AML-193 (cell line): ENCODE results near the gene DEPP1.
"Not testable (repeated sequence)": the region's sequence is repeated elsewhere in the genome, so short reads cannot be mapped to it uniquely, and the experiment has no call there.

Source experiments
- DNase-seq, 2 experiments: peaks; one replicate each; lab custom pipeline; 2025; lab: John Stamatoyannopoulos, UW

DEPP1 gene, protein sequence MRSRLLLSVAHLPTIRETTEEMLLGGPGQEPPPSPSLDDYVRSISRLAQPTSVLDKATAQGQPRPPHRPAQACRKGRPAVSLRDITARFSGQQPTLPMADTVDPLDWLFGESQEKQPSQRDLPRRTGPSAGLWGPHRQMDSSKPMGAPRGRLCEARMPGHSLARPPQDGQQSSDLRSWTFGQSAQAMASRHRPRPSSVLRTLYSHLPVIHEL

DNA sequence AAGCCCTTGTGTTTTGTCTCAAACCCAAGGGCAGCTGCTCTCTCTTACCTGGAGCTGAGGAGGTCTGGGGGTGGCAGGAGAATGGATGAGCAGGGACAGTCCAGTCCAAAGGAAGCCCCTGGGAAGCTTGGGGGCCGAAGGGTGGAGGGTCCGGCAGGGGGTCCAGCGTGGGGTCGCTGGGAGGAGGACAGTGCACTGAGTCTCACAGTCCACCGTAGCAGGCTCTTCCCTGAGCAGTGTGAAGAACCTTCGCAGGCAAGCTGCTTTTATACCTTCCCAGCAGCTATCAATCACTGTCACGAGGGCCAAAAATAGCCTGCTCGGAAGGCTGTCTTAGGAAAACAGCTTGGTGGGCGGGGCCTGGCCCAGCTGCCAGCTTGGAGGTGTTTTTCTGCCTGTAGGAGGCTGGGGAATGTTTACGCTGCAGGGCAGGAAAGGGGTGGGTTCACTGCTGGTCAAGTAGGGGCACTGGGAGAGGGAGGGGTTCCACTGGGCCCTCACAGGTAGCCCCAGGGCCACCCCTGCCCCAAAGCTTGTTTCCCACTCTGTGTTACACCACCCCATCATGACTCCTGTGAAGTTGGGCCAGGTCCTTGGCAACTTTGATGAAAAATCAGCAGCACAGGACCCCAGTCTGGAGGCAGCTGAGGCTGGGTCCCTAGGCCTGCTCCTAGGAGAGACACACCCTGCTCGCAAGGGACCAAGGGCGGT lies at the start of gene DEPP1:
Gene DEPP1 (minus strand): TSS at position 240 of the 711 bp plus-strand sequence. CDS start 779 bp downstream, outside the sequence.
- no peak for DNase-seq

DNA sequence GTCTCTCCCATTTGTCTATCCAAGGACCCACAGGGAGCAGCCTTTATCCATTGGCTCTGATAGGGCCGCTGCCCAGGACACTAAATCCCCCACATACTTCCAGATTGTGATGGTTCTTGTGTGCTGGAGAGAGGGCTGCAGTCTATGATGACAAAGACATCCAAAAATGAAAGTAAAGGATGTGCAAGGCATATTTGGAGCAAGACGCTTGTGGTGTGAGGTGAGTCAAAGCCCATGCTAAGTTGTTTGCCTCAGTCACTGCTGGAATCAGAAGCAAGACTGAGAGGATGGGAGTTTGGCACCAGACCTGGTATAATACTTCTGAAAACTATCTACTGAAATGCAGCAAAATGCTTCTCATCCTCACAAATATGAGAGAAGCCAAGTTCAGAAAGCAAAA lies 44.8 kb upstream of the DEPP1 start:
- DNase-seq: no peak

- DNase-seq: no peak
These were observed 37.0 kb upstream of the DEPP1 start for GRCh38 chr10:45015590-45015989.

DNA sequence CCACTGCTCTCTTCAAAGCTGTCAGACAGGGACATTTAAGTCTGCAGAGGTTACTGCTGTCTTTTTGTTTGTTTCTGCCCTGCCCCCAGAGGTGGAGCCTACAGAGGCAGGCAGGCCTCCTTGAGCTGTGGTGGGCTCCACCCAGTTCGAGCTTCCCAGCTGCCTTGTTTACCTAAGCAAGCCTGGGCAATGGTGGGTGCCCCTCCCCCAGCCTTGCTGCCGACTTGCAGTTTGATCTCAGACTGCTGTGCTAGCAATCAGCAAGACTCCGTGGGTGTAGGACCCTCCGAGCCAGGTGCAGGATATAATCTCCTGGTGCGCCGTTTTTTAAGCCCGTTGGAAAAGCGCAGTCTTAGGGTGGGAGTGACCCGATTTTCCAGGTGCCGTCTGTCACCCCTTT lies 35.9 kb upstream of the DEPP1 start:
- not testable (repeated sequence) for DNase-seq

DNA sequence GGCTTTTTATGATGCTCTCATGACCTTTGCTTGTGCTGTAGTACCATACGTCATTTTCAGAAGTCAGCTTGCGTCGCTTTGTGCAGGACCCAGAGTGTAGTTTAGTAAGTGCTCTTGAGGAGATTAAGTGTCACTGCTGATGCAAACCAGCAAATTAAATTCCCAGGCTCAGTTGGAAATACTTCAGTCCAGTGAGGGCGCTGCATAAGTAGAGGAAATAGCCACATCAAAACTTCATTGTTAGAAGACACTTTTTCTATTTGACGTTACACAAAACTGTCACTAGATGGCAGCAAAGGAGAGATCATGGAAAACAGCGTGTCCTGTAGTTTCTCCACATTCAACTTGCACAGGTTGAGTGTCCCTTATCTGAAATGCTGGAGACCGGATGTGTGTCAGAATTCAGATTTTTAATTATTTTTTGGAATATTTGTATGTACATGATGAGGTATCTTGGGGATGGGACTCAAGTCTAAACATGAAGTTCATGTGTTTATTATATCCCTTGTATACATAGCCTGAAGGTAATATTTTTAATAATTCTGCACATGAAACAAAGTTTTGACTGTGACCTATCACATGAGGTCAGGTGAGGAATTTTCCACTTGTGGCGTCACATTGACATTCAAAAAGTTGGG lies 30.0 kb upstream of the DEPP1 start:
- peak; percentile 93 to 94 for DNase-seq

- DNase-seq: no peak
These were observed 27.8 kb upstream of the DEPP1 start for GRCh38 chr10:45006276-45007030.

DNA sequence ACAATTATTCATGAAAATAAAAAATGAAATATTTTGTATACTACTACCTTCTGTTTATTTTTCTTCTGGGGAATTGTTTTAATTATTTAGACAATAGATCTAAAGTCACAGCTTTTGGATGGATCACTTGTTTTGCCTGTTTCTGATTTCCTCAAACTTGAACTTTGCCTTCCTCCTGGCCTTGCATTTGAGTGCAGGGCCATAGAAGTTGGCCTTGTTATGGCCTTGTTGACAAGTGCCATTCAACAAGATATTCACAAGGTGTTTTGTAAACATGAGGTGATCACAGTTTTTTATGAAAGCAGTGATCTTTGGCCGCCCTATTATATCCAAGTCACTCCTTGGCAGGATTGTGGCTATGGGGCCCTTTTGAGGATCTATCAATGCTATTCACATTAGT lies 26.7 kb upstream of the DEPP1 start:
- no peak for DNase-seq

DNA sequence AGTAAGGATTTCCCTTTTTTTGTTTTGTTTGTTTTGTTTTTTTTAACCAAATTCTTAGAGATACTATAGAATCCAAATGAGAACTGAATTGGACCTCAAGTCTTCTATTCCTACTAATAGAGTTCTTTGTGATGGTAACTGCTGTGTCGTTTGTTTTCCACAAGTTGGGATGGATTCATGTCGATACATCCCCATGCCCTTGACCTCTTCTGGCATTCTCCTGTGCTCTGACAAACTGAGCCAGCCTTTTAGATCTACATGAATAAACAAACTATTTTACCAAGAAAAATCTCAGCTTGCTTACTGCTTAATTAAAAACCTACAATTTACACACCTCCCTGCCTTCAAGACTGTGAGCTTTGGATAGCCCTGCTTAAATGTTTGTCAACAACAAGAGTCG lies 26.1 kb upstream of the DEPP1 start:
- DNase-seq: no peak

DNA sequence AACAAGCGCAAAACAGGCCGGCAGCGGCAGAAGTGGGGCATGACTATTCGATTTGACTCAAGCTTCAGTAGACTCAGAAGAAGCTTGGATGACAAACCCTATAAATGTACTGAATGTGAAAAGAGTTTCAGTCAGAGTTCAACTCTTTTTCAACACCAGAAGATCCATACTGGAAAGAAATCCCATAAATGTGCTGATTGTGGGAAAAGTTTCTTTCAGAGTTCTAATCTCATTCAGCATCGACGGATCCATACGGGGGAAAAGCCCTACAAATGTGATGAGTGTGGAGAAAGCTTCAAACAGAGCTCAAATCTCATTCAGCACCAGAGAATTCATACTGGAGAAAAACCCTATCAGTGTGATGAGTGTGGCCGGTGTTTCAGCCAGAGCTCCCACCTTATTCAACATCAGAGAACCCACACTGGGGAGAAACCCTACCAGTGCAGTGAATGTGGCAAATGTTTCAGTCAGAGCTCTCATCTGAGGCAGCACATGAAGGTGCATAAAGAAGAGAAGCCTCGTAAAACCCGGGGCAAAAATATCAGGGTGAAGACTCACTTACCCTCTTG lies 24.9 kb upstream of the DEPP1 start:
- DNase-seq: no peak

DNA sequence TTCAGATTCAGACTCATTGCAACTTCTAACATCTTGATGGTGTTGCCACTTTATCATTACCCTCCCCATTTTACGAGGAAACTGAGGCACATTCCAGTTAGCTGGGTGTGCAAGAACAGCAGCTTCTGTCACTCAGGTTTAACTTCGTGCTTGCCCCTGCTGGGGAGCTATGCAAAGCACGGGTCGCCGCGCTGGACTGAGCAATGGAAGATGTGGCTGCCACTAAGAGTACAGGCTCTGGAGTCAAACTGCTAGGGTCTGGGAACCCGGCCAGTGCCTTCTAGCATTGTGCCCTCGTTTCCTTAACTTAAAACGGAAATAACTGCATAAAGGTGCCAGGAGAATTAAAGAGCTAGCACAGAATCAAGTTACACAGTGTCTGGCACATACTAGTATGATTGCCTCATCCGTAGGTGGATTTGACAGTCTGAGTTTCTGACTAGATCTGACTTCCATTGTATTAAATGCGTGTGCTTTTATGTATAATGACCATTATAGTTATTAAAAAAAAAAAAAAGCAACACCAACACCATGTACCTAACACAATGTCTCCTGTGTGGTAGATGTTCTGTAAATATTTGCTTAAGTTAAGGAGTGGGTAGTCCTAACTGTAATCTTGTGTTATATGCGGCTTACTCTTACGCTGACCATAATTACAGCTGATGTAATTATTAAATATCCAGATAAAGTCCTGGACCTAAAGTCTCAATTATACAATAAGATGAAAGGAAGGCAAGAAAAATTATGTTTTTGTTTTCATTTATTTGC lies 23.0 kb upstream of the DEPP1 start:
- peak; percentile 65 to 70 for DNase-seq

GRCh38 chr10:45000752-45001380 lies 22.3 kb upstream of the DEPP1 start, which contains the start of gene ZNF22:
Gene ZNF22, plus strand, starts transcription at chr10:45000923. Its CDS starts 2,446 bp downstream, at chr10:45003369.
- DNase-seq: peak; percentile 52 to 56

GRCh38 chr10:45000138-45000751 lies 21.6 kb upstream of the DEPP1 start:
- DNase-seq: peak; percentile 52 to 53

DNA sequence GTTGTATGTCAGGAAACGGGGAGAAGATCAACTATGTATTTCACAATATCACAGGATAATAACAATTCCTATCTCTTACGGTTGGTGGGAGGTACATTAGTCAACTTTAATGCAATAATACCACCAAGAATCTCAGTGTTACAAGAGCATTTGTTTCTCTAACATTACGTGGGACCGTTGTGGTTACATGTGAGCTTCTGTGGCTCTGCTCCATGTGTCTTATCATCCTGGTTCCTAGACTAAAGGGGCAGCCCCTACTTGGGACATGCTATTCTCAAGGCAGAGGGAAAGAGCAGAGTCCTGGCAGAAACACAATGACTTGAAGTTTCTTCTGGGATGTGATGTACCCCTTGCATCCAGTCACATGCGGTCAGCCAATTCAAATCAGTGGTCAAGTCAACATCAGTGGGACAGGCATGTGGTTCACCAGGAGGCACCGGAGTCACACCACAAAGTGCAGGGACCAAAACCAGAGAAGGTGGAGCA lies 19.6 kb upstream of the DEPP1 start:
- DNase-seq: no peak

- DNase-seq: no peak
These were observed 18.6 kb upstream of the DEPP1 start for GRCh38 chr10:44997105-44997748.

- no peak for DNase-seq
These were observed 17.5 kb upstream of the DEPP1 start for GRCh38 chr10:44995914-44996669.

- no peak for DNase-seq
These were observed 16.9 kb upstream of the DEPP1 start for GRCh38 chr10:44995581-44995913.

DNA sequence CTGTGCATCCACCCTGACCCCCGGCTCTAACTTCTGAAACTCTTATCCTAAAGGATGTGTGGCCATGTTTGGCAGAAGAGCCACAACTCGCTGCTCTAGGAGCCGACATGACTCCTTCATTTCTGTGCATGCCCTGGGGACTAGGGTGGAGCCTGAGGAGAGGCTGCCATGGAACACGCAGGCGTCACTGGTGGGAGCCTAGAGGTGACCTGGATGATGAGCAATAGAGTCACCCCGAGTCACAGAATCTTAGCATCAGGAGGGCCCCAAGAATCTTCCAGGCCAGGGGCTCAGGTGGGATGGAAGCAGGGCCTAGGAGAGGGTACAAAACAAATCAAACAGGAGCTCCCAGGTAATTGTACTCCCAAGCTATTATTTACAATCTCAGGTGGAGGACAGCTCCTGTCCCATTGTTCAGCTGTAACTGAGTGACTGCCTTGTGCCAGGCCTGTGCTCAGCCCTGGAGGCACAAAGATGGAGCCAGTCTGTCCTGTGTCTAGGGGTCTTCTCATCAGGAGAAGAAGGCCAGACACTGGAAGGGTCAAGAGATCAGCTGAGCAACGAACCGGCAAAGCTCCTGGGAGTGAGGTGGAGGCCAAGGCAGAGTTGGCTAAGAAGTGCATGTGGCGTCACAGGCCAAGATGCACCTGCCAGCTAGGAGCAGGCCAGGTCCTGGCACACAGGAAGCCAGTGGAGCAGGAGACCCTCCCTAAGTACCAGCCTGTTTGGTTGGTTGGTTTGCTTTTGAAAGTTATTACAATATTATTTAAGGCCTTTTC lies 16.3 kb upstream of the DEPP1 start:
- DNase-seq: no peak
